NCI-H226 (cell line): ENCODE data around the gene RMI2.
A peak's percentile ranks its signal among the peaks of the same experiment; 100 is the strongest.

ENCODE experiments used
- DNase-seq: peaks from one replicate; pipeline ENCODE4 v3.0.0-alpha.2; 2015

The RMI2 gene

DNA sequence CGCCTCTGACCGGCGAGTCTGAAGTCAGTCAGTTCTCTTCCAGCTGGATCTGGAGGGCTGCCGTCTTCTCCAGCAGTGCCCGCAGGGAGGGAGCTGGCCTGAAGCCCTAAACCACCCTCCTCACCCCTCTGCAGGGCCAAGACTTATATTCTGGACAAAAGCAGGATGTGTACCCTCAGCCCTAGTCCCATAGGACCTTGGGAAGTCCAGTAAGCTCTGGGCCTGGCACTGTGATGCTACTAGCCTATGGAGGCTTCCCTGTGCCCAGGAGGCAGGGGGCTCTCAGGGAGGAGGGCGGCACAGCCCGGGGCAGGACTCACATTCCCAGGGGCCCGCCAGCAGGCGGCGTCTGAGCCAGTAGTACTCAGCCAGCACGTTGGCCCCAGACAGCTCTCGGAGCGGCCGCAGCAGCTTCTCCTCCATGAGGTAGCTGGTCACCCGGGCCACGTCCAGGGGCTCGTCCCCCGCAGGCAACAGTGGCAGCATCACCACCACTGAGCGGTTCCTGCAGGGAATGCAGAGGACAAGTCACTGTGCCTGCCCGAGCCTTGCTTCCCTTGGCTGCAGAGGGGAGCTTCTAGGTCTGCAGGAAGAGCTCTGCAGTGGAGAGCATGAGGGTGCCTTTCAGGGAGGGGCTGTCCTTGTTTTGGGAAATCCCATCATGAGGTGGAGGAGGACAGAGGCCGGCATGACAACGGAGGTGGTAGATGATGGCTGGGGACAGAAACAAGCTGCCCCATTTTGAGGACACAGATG is 41.7 kb downstream of the RMI2 start:
- DNase-seq = no peak

DNA sequence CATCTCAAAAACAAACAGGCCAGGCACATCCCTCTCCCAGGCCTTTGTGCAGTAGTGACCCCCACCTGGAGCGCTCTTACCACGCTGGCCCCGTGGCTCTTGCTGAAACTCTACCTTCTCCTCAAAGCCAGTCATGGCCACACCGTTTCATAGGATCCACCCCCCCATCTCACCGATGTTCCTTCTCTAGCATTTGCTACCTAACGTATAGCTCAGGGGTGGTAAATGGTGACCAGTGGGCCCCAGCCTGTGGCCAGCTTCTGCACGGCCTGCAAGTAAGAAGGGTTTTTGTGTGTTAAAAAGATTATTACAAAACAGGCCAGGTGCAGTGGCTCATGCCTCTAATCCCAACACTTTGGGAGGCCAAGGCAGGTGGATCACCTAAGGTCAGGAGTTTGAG is 43.8 kb downstream of the RMI2 start:
- DNase-seq = no peak

GRCh38 chr16:11389631-11390565 is 44.6 kb downstream of the RMI2 start:
- no peak for DNase-seq

DNA sequence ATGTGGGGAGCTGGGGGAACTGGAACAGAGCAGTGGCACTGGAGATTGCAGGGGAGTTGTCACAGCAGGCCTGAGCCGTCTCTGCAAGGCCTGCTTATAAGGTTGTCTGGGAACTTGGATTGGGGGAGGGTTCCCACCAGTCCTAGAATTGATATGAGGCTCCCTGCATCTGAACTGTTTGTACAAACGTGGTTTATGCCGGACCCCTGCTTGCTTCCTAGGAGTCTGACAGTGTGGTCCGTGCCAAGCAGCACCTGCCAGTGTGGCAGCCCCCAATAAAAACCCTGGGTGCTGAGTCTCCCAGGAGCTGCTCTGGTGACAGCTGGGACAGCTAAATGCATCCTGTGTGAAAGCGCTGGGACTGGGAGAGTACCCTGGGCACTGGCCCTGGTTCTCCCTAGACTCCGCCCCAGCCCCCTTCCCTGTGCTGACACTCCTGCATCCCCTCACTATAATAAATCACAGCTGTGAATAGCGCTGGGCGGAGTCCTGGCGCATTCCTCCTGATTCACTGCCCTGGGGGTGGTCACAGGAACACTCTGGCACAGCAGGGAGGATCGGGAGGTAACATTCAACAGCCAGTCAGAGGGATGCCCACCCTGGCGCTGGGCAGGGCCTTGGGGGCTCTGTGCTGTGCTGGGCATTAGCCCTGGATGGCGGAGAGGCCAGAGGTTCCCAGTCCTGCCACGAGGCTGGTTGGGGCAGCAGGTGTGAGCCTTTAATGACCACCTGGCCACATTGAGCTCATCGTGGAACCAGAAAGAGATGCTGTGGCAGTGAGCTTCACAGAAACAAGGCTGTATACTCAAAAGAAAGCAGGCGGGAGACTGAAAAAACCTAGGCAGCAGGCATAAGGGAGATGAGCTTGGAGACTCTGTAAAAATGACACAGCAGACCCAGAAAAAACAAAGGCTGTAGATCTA is 45.6 kb downstream of the RMI2 start:
- DNase-seq = no peak

GRCh38 chr16:11391576-11391975 is 46.3 kb downstream of the RMI2 start:
- no peak for DNase-seq

- DNase-seq = no peak
Observed at GRCh38 chr16:11392041-11392581, 46.9 kb downstream of the RMI2 start.

- no peak for DNase-seq
Observed at GRCh38 chr16:11393366-11393765, 48.1 kb downstream of the RMI2 start.

- no peak for DNase-seq
Observed at GRCh38 chr16:11393861-11394592, 48.8 kb downstream of the RMI2 start.

DNA sequence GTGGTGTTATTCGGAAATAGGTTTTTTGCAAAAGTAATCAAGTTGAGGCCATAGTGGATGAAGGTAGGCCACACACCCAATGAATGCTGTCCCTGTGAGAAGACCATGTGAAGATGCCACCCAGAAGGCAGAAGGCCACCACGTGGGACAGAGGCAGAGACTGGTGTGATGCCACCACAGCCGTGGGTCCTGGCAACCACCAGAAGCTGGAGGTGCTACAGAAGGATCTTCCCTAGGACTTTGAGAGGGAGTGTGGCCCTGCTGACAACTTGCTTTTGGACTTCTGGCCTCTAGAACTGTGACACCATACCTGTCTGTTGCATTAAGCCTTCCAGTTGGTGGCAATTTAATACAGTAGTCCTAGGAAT is 49.3 kb downstream of the RMI2 start:
- DNase-seq = no peak

DNA sequence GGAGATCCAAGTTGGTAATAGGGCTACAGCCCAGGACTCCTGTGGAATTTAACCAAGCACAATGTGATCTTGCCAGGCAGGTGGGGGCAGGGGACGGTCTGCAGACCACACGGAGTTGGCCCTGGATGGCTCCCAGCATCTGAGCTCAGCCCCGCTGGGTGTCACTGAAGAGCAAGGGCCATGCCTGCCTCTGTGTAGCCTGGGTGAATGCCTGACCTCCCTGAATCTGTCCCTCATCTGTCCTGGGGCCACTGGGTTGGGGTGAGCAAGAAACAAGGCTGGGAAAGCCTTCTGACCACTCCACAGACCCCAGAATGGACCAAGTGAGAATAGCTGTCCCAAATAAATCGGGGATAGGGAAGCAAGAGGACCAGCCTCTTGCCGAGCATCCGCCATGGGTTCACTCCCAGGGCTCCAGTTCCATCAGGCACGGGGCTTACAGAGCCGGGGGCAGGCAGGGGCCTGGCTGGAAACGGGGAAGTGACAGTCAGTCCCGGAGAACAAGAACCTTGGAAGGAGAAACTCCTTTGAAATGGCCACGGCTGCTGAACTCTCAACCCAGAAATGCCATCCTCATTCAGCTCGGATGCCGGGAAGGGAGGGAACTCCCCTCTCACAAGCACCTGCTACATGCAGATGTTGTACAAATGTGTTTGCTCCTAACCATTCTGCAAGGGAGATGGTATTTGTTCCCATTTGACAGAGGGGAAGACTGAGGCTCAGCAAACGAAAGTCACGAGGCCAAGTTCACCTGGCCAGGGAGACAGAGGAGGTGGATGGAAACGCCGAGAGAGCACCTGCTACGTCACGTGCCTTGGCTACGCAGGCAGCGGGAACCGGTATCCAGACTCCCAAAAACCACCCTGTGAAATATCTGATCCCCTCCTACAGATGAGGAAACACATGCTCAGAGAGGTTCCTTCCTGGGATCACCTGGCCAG is 50.0 kb downstream of the RMI2 start:
- no peak for DNase-seq

DNA sequence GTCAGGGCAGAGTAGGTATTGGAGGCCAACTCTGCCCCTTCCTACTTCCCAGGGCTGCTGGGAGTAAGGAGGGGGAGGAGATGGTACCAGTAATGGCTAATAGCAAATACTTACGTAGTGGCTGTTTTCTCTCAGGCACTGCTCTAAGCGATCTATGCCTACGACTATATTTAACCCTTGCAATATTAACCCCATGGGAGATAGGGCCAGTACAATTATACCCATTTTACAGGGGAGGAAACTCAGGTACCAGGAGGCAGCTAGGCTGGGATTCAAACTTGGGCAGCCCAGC is 50.6 kb downstream of the RMI2 start:
- no peak for DNase-seq

GRCh38 chr16:11396241-11397048 is 51.2 kb downstream of the RMI2 start:
- DNase-seq = peak; percentile 40

GRCh38 chr16:11398136-11398535 is 52.9 kb downstream of the RMI2 start:
- DNase-seq = no peak

GRCh38 chr16:11398851-11399250 is 53.6 kb downstream of the RMI2 start:
- DNase-seq = no peak

- DNase-seq = no peak
Observed at GRCh38 chr16:11399261-11399831, 54.1 kb downstream of the RMI2 start.

DNA sequence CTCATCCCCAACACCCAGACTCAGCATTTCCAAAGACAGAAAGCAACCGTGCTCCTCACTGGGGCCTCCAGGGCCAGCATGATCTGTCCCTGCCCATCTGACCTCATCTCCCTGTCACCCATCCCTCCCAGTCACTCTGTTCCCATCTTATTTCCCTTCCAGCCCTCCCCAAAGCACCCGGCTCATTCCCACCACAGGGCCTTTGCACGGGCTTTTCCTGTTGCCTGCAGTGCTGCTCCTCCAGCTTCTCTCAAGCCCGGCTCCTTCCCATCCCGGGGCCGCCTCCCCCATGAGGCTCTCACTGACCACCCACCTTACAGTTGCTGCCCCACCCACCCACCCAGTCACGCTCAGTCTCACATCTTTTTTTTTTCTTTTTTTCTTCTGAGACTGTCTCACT is 54.8 kb downstream of the RMI2 start:
- DNase-seq = no peak
